HCT116 (cell line): ENCODE data around the gene IL10RB.

Experiments used
- CTCF ChIP-seq, 3 experiments: fragments of 200-600 bp in 1 of 3; sonication (generic) in 1 of 3; IDR thresholded peaks in 2 of 3; conservative IDR thresholded peaks in 1 of 3; 2 replicates each; pipeline ENCODE4 v1.5.1; 2012 to 2017; ENCODE audit warnings: low read depth in 2 of 3, low read length in 2 of 3, antibody characterized with exemption in 1 of 3, borderline replicate concordance in 1 of 3, control low read depth in 1 of 3, mild to moderate bottlenecking in 1 of 3, mixed read lengths in 1 of 3, mixed run types in 1 of 3, moderate library complexity in 1 of 3; ENCODE audit not compliant: insufficient read depth in 1 of 3
- EZH2 ChIP-seq: fragments of 200-600 bp; sonication (generic); IDR thresholded peaks from 2 replicates; pipeline ENCODE4 v1.6.1; 2017; ENCODE audit warnings: antibody characterized with exemption, mixed run types
- EZH2phosphoT487 ChIP-seq: fragments of 200-600 bp; IDR thresholded peaks from 2 replicates; pipeline ENCODE4 v1.6.1; 2018; ENCODE audit warnings: antibody characterized with exemption, borderline replicate concordance
- JUND ChIP-seq: IDR thresholded peaks from 2 replicates; pipeline ENCODE4 v1.6.1; 2012
- POLR2A ChIP-seq: IDR thresholded peaks from 2 replicates; pipeline ENCODE4 v1.7.0; 2011; ENCODE audit warnings: borderline replicate concordance; ENCODE audit not compliant: insufficient read depth, insufficient read length; ENCODE audit errors: extremely low read depth
- POLR2AphosphoS5 ChIP-seq: IDR thresholded peaks from 2 replicates; pipeline ENCODE4 v1.6.1; 2011; ENCODE audit warnings: mild to moderate bottlenecking, low read depth, low read length, moderate library complexity
- RAD21 ChIP-seq: IDR thresholded peaks from 2 replicates; pipeline ENCODE4 v1.6.1; 2012; ENCODE audit warnings: low read depth, mild to moderate bottlenecking
- REST ChIP-seq: IDR thresholded peaks from 2 replicates; pipeline ENCODE4 v1.6.1; 2012; ENCODE audit warnings: low read depth
- TCF7L2 ChIP-seq: IDR thresholded peaks from 2 replicates; pipeline ENCODE4 v1.7.0; 2011; ENCODE audit warnings: borderline replicate concordance, inconsistent platforms; ENCODE audit not compliant: insufficient read depth, insufficient read length; ENCODE audit errors: extremely low read depth
- YY1 ChIP-seq: IDR thresholded peaks from 2 replicates; pipeline ENCODE4 v1.6.1; 2011; ENCODE audit warnings: low read length, low read depth, moderate library complexity, mild to moderate bottlenecking; ENCODE audit not compliant: insufficient replicate concordance; ENCODE audit errors: extremely low read depth
- TF ChIP-seq, protein P1 (sequence below): IDR thresholded peaks from 2 replicates; pipeline ENCODE4 v1.6.1; 2012

DNA sequence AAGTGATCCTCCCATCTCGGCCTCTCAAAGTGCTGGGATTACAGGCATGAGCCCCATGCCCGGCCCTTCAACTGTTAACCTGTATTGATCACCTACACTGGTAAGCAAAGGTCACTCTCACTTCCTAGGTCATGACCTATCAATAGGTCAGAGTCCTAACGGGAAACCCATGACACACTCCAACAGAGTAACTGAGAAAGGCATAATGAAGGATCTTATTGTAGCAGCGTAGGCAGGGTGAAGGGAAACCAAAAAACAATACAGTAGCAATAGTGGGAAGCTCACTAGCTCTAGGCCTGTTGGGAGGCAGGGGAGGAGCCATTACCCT lies 39.1 kb downstream of the IL10RB start:
- TF ChIP-seq EZH2 (no peak), CTCF (IDR thresholded peaks at IDR 0.05 in 2 of 3, conservative IDR thresholded peaks at IDR 0.05 in 1 of 3; ENCODE audit: borderline replicate concordance in 1 of 3, insufficient read depth in 1 of 3, low read depth in 2 of 3, low read length in 2 of 3) (no peak), YY1 (no peak), POLR2AphosphoS5 (no peak), POLR2A (no peak), RAD21 (no peak), EZH2phosphoT487 (no peak), REST (no peak), JUND (no peak), TCF7L2 (no peak)
- TF ChIP-seq, protein P1, sequence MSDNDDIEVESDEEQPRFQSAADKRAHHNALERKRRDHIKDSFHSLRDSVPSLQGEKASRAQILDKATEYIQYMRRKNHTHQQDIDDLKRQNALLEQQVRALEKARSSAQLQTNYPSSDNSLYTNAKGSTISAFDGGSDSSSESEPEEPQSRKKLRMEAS: no peak
